DND-41 (cell line): Measurements from ENCODE around the gene HS3ST6.

Experiments
- ATAC-seq: fragments of 200-7000 bp; cut with Tn5 transposase; 3 replicates; pipeline ENCODE4 v1.9.1; 2021; ENCODE audit warnings: low read depth; ENCODE audit not compliant: insufficient read depth
- DNase-seq: peaks from one replicate; pipeline ENCODE4 v3.0.0-alpha.2; 2020
- H2AFZ ChIP-seq: 2 replicates; pipeline ENCODE4 v1.6.0; 2012; ENCODE audit warnings: low read depth, low read length
- H3K27ac ChIP-seq: 2 replicates; pipeline ENCODE4 v1.5.1; 2012; ENCODE audit warnings: low read length, inconsistent platforms
- H3K27me3 ChIP-seq: fragments of 200-600 bp; sonication (generic); 2 replicates; pipeline ENCODE4 v1.6.0; 2012; ENCODE audit warnings: low read length, mild to moderate bottlenecking, inconsistent platforms; ENCODE audit not compliant: insufficient read depth, poor library complexity
- H3K36me3 ChIP-seq: 2 replicates; pipeline ENCODE4 v1.5.1; 2012; ENCODE audit warnings: low read length, inconsistent platforms; ENCODE audit not compliant: insufficient read depth
- H3K4me1 ChIP-seq: 2 replicates; pipeline ENCODE4 v1.5.1; 2012; ENCODE audit warnings: mild to moderate bottlenecking, low read length; ENCODE audit not compliant: insufficient read depth
- H3K4me2 ChIP-seq: 2 replicates; pipeline ENCODE4 v1.6.0; 2012; ENCODE audit warnings: mild to moderate bottlenecking, moderate library complexity, low read length, inconsistent platforms; ENCODE audit not compliant: insufficient read depth
- H3K4me3 ChIP-seq, 2 experiments: fragments of 200-600 bp in 1 of 2; shearing (Covaris generic) in 1 of 2; 2 replicates each; pipeline ENCODE4 v1.5.1; 2012 to 2016; ENCODE audit warnings: inconsistent platforms in 2 of 2, low read length in 2 of 2, mild to moderate bottlenecking in 2 of 2, low read depth in 1 of 2, moderate library complexity in 1 of 2
- H3K79me2 ChIP-seq: 2 replicates; pipeline ENCODE4 v1.6.0; 2012; ENCODE audit warnings: low read length, inconsistent platforms; ENCODE audit not compliant: insufficient read depth
- H3K9ac ChIP-seq: 2 replicates; pipeline ENCODE4 v1.6.0; 2012; ENCODE audit warnings: low read depth, mild to moderate bottlenecking, inconsistent platforms, low read length, moderate library complexity
- H3K9me3 ChIP-seq: 2 replicates; pipeline ENCODE4 v1.5.1; 2012; ENCODE audit warnings: low read length, moderate library complexity, mild to moderate bottlenecking, inconsistent platforms; ENCODE audit not compliant: insufficient read depth, severe bottlenecking
- H4K20me1 ChIP-seq: 2 replicates; pipeline ENCODE4 v1.6.0; 2012; ENCODE audit warnings: low read length; ENCODE audit not compliant: insufficient read depth
- CTCF ChIP-seq: IDR thresholded peaks from 2 replicates; pipeline ENCODE4 v1.5.1; 2012; ENCODE audit warnings: borderline replicate concordance, low read length, moderate library complexity, mild to moderate bottlenecking; ENCODE audit not compliant: poor library complexity, severe bottlenecking; ENCODE audit errors: extremely low read depth
- EZH2 ChIP-seq: IDR thresholded peaks from 3 replicates; pipeline ENCODE4 v1.6.1; 2012; ENCODE audit warnings: borderline replicate concordance, low read depth, mild to moderate bottlenecking, moderate library complexity, low read length, inconsistent platforms; ENCODE audit not compliant: severe bottlenecking

HS3ST6 gene

GRCh38 chr16:1903845-1904840, 14.1 kb downstream of the HS3ST6 start:
- Histone ChIP-seq H3K27ac (no peak overlapping the region), H4K20me1 (no peaks in the 10 kb centered on the region), H3K9ac (no peak overlapping the region), H3K9me3 (no peaks in the 10 kb centered on the region), H3K27me3 (no peaks in the 10 kb centered on the region), H3K4me3 (no peak overlapping the region), H3K4me1 (no peaks in the 10 kb centered on the region), H3K79me2 (no peaks in the 10 kb centered on the region), H3K4me2 (no peak overlapping the region), H3K36me3 (no peaks in the 10 kb centered on the region), H2AFZ (no peak overlapping the region)
- ATAC-seq (no peak), DNase-seq (no peak)
- TF ChIP-seq EZH2 (no peak), CTCF (no peak)

- ATAC-seq (no peak), DNase-seq (no peak)
- Histone ChIP-seq H3K4me1 (no peaks in the 10 kb centered on the region), H3K36me3 (no peaks in the 10 kb centered on the region), H4K20me1 (no peaks in the 10 kb centered on the region), H3K4me2 (no peak overlapping the region), H3K27me3 (no peaks in the 10 kb centered on the region), H2AFZ (no peak overlapping the region), H3K79me2 (no peaks in the 10 kb centered on the region), H3K9me3 (no peaks in the 10 kb centered on the region), H3K27ac (no peak overlapping the region), H3K4me3 (no peak overlapping the region), H3K9ac (no peak overlapping the region)
- TF ChIP-seq CTCF (no peak), EZH2 (no peak)
Measured at GRCh38 chr16:1903220-1903574, 15.0 kb downstream of the HS3ST6 start.

- H3K36me3 ChIP-seq, result no peaks in the 10 kb centered on the region
- H3K4me3 ChIP-seq, result no peak overlapping the region
- ATAC-seq (no peak), DNase-seq (no peak)
- no peak overlapping the region for H2AFZ ChIP-seq
- H4K20me1 ChIP-seq, result no peaks in the 10 kb centered on the region
- TF ChIP-seq CTCF (no peak), EZH2 (no peak)
- no peaks in the 10 kb centered on the region for H3K4me1 ChIP-seq
- H3K27me3 ChIP-seq, result no peaks in the 10 kb centered on the region
- H3K9ac ChIP-seq, result no peak overlapping the region
- no peak overlapping the region for H3K27ac ChIP-seq
- no peak overlapping the region for H3K4me2 ChIP-seq
- no peaks in the 10 kb centered on the region for H3K79me2 ChIP-seq
- no peaks in the 10 kb centered on the region for H3K9me3 ChIP-seq
Measured at GRCh38 chr16:1902547-1903219, 15.5 kb downstream of the HS3ST6 start.
